GM19238 (cell line): Measurements from ENCODE around the gene TBX15.

Experiments used
- DNase-seq: peaks from one replicate; pipeline ENCODE4 v3.0.0; 2011; ENCODE audit warnings: low spot score; ENCODE audit not compliant: insufficient read length

TBX15 gene

GRCh38 chr1:118985640-118986554, 2.2 kb downstream of the TBX15 start:
- DNase-seq = no peak

DNA sequence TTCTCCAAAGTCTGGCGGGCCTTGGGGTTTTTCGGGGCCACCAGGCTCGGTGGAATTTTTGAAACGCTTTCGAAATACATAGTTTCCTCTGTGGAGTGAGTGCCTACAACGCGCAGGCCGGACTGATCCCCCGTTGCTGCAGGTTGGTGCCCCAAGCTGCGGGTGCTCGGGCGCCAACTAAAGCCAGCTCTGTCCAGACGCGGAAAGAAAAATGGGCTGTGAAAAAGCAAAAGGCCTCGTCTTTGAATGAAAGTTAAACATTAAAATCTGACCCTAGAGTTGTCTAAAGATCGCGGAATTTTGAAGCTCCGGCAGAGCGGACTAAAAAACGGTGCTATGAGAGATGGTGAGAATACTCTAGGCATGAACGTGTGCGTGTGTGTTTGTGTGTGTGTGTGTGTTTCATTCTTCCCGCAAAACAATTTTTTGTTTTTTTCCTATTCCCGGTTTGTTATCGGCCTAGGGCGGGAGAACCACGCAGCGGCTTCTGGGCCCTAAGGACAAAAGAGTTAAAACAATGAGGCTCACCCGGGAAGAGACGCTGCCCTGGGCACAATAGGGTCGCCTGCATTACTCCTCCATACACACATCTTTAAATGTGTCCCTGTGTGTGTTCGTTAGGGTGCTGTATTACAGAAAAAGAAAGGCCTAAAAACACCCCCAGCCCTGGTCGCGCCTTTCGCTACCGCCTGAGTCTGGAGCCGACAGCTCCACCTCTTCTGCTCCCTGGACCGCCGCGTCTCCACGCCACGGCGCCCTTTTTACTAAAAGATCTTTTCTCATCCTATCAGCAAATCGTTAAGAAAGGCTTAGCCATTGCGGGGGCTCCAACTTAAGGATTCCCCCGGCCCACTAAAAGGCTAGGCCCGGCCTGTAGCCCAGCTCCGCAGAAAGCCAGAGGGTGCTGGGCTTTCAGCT, 3.2 kb downstream of the TBX15 start:
- no peak for DNase-seq

DNA sequence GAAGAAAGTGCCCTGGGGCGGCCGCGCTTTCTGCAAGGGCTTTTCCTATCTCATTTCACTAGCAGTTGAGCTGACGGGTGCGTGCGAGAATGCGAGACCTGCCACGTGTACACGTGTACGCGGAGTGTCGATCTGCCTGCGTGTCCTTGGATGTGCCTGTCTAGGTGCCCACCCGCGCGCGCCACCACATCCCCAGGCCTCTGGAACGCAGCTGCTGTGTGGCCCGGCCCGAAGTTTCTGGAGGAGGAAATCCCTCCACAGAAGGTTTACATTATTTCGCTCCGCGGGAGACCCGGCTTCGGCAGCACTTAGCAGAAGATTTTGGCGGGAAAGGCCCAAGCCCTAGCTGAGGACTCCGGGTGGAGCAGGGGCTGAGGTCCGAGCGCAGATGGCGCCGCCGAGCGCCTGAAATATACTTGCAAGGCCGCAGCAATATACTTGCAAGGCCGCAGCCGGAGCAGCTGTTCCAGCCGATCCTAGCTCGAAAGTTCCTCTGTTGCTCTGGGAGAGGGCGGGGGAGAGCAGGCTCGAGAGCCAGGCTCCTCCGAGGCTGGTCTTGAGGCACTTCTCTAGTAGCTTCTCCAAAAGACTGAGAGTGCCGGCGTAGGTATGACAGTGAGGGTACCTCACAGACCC, 3.9 kb downstream of the TBX15 start:
- no peak for DNase-seq

DNA sequence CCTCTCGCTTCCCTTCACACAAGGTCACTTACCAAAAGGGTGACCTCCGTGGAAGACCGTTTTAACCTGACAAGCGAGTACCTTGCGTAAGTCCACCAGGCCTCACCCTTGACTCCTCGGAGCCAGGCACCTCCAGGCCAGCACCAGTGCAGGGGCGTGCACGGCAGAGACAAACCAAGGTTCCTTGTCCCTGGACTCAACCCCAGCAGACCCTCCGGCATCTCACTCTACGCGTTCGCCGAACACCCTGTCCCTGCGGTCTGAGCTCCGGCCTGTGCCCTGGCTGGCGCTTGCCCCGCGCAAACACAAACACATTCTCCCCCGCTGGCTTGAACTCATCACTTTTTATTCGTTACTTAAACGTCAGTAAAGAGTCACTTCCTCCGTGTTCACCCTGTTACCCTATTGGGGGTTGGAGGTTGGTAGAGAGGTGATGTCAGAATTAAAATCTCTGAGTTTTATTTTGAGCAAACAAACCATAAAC, 4.5 kb downstream of the TBX15 start:
- DNase-seq = no peak

DNA sequence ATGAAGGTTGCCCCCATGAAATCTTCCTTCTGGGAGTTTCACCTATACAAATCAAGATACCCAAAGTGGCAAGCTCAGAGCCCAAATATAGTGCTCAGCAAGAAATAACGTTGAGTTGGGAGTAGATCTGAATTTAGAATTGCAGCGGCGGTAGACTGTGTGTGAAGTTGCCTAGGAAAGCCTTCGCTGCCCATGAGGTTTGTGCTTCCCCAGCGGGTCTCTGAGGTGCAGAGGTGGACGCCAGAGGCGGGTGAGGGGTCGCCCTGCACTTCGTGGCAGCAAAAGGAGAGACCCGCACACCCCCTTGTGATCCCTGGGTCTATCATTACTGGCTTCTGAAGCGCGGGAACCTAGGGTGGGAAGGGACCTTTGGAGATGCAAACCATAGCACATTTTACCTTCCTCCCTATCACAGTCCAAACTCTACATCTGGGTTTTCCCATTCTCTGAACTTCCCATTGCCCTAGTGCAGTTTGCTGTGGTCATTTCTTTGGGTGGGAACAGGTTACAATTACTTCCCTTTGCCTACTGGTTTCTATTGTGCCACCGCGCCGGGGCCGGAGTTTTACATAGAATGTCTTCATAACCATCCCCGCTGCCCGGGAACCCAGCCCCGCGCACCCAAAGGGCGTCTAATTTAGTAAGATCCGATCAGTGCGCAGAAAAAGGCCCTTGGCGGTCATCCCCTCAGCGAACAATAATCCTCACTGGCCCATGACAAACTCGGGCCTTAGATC, 5.2 kb downstream of the TBX15 start:
- DNase-seq = no peak

- no peak for DNase-seq
These were observed 5.9 kb downstream of the TBX15 start for GRCh38 chr1:118982266-118982665.

- no peak for DNase-seq
These were observed 6.7 kb downstream of the TBX15 start for GRCh38 chr1:118981436-118981835.

DNA sequence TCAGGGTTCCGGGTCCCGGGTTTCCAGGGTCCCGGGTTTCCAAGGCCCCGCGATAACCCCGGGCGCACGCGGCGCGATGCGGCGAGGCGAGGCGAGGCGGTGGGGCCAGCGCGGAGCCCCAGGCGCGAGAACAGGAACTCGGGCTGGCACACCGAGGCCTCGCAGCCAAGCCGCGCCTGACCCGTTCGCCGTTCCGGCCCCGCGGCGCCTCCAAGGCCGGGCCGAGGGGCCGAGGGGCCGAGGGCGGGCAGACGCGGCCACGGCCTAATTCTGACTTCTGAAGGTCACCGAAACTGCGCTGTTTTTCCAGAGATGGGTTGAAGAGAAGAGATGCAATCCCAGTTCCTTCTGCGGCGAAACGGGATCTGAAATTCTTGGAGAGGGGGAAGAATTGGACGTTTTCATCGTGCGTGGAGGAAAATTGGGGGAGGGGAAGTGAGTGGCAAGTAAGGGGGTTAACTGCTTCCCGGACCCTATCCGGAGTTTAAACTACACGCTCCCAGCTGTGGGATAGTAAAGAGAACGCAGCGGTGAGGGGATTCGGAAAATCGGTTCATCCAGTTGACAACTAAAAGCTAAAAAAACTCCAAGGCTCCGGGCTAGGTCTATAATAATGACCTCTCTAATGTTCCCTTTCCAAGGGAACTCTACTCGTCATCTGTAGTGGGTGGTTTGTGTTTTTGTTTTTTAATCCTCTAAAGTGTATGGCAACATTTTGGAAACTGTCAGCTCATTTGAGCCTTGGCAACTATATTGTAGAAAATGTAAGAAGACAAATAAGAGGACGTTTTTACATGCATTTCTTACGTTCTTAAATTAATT, 8.2 kb downstream of the TBX15 start:
- no peak for DNase-seq

DNA sequence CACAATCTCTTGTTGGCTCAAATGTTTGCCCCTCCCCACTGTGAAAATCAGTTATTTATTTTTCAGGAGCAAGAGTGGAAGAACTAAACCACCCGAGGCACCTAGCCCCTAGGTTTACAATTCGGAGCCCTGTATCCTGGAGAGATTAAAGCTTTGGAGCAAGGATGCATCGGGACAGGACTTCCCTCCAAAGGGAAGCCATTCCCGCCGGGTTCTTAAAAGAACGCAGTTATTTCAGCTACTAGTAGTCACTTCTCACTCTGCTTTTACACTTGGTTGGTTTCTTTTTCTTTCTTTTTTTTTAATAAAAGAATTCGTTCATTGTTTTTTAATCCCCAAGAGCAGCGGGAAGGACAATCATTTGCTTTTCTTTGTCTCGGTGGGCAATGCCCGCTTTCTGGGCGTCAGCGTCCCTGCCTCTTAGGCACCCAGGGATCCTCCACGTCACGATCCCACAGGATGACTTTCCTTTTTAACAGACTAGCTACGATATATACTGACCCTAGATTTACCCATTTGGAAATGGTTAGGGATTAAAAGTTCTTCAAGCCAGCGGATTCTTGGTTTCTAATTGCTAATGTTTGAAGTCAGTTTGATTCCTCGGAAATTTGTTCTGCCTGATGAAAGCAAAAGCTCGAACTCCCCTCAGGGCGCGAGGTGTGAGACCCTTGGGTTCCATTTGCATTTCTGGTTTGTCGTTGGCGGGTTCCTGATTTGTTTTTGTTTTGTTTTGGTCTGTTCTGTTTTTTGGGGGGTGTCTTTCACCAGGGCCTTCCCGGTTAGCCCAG, 9.0 kb downstream of the TBX15 start:
- no peak for DNase-seq

GRCh38 chr1:118977600-118977999, 10.5 kb downstream of the TBX15 start:
- no peak for DNase-seq

DNA sequence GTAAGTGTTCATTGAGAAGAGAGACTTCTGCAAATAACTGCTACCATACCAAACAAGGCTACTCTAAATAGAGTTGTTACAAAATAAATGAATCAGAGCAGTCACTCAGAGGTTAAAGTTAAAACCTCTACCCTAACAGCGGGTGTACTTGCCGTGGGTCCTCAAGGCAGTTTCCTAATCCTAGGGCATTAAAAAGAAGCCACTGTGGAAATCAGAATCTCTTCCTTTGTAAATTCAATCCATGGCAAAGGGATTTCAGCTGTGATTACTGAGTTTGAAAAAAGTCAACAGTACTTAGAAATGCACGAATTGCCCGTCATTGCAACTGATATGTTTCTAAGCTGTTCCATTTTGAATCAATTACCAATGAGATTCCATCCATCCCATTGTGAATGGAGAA, 13.5 kb downstream of the TBX15 start:
- DNase-seq = no peak

DNA sequence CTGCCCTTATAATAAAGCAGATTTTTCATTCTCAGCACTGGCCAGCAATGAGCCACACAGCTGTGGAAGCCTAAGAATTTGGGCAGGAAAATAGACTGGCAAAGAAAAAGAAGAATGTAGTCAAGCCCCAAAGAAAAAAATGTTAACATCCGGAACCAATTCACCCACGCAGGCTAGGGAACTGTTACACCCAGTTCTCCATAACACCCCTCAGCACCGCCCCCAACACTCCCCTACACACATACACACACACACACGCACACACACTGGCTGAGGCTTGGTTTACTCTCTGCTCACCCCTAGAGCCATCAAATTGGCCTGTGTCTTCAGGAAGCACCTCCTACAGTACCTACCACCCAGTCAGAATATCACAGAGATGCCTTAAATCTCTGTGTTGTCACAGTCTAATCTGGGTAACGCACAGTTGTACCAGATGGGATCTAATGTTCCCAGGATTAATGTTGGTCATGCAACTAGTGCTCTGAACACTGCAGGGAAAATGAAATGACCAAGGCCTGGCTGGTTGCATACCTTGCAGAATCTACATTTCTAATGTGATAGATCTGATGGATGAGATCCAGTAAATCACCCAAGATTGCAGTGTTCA, 14.5 kb downstream of the TBX15 start:
- DNase-seq = no peak

DNA sequence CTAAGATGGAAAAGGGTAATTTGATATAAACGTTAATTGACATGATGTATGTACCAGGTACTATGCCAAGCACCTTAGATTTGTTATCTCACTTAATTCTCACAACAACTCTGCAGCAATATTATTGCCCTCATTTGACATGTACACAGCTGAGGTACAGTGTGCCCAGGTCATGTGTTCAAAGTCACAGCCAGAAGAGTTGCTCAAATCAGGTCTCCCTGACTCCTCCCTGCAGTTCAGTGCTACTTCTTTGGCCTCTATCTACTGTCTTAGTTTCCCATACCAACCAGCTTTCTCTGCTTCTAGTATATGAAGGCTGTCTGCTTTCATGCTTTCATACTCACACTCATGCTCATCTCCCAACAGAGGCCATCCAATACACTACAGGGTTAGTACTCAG, 15.1 kb downstream of the TBX15 start:
- no peak for DNase-seq

GRCh38 chr1:118970451-118970850, 17.7 kb downstream of the TBX15 start:
- DNase-seq = no peak

GRCh38 chr1:118963456-118964430, 24.4 kb downstream of the TBX15 start:
- DNase-seq = no peak

GRCh38 chr1:118963138-118963455, 25.0 kb downstream of the TBX15 start:
- DNase-seq = no peak

DNA sequence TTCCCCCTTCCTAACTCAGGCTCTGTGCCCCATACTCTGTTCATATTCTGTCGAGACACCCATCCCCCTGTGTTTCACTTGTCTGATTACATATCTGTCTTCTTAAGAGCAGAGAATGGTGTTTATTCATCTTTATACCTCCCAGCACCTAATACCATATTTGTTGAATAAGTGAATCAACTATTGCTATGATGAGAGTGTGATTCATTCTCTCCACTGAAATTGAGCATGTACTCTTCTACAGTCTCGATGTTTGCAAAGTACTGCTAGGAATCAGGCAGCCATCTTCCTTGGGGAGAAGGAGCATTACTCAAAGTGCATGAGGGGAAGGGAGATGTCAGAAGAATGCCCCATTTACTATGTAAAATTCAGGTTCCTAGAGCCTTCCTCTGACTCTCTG, 27.0 kb downstream of the TBX15 start:
- DNase-seq = no peak
